IMR-90 (cell line): ENCODE results near the gene DIP2B. TPM values are rescaled to one million over a fixed set of nuclear protein-coding genes. Genes with fewer than 3 reads are reported as not detected.

ENCODE experiments used
- ATAC-seq: fragments of 200-7000 bp; cut with Tn5 transposase; 2 replicates; pipeline ENCODE4 v1.9.1; 2020; ENCODE audit warnings: low read depth, mild to moderate bottlenecking, moderate library complexity
- BruUV-seq: library from RNA; stranded (reverse); fragments of 400-500 nt; replicated peaks from 2 replicates; lab custom pipeline; 2021; lab: Mats Ljungman, UMichigan
- CTCF ChIA-PET: fragments of 300-600 bp; formaldehyde crosslinking; extraction: SDS; loops from one replicate; lab custom pipeline; 2021; ENCODE audit warnings: antibody characterized with exemption; lab: Yijun Ruan, JAX
- POLR2A ChIA-PET: fragments of 300-600 bp; sonication (Branson Sonifier 250); formaldehyde crosslinking; loops from one replicate; lab custom pipeline; 2022; ENCODE audit warnings: antibody characterized with exemption; ENCODE audit not compliant: unreplicated experiment; lab: Charles Lee
- DNase-seq: peaks from one replicate; pipeline ENCODE4 v3.0.0; 2013
- H2AFZ ChIP-seq: replicated peaks from 2 replicates; pipeline ENCODE3; 2013; ENCODE audit warnings: low read length, mild to moderate bottlenecking; ENCODE audit not compliant: poor library complexity
- H2AK5ac ChIP-seq: 2 replicates; pipeline ENCODE4 v1.6.1; 2013; ENCODE audit warnings: low read depth, low read length, inconsistent platforms
- H2AK9ac ChIP-seq: replicated peaks from 2 replicates; pipeline ENCODE3; 2013; ENCODE audit warnings: mild to moderate bottlenecking, low read depth, low read length, moderate library complexity; ENCODE audit not compliant: poor library complexity
- H2BK120ac ChIP-seq: 2 replicates; pipeline ENCODE4 v1.6.1; 2013; ENCODE audit warnings: low read depth, low read length, inconsistent platforms
- H2BK15ac ChIP-seq: 3 replicates; pipeline ENCODE4 v1.6.1; 2013; ENCODE audit warnings: low read depth, low read length, inconsistent platforms
- H2BK20ac ChIP-seq: 2 replicates; pipeline ENCODE4 v1.6.1; 2013; ENCODE audit warnings: low read depth, mild to moderate bottlenecking, inconsistent platforms, low read length, moderate library complexity
- H2BK5ac ChIP-seq: 2 replicates; pipeline ENCODE4 v1.6.1; 2013; ENCODE audit warnings: mild to moderate bottlenecking, low read depth, low read length, inconsistent platforms; ENCODE audit not compliant: poor library complexity, severe bottlenecking
- H3K14ac ChIP-seq: replicated peaks from 2 replicates; pipeline ENCODE4 v1.6.1; 2013; ENCODE audit warnings: low read depth, low read length, inconsistent platforms
- H3K18ac ChIP-seq: 2 replicates; pipeline ENCODE4 v1.6.1; 2013; ENCODE audit warnings: low read depth, low read length, control low read depth
- H3K23ac ChIP-seq: 2 replicates; pipeline ENCODE4 v1.6.1; 2013; ENCODE audit warnings: low read depth, low read length, inconsistent platforms
- H3K27ac ChIP-seq: 2 replicates; pipeline ENCODE4 v1.5.1; 2013; ENCODE audit warnings: mild to moderate bottlenecking, control low read depth, low read length; ENCODE audit not compliant: insufficient read depth
- H3K27me3 ChIP-seq: 2 replicates; pipeline ENCODE4 v1.6.1; 2013; ENCODE audit warnings: low read length; ENCODE audit not compliant: control insufficient read depth, insufficient read depth
- H3K36me3 ChIP-seq: 2 replicates; pipeline ENCODE4 v1.6.1; 2013; ENCODE audit warnings: low read length, mixed read lengths; ENCODE audit not compliant: control insufficient read depth, insufficient read depth
- H3K4ac ChIP-seq: 2 replicates; pipeline ENCODE4 v1.6.1; 2013; ENCODE audit warnings: low read depth, low read length, inconsistent platforms
- H3K4me1 ChIP-seq: 2 replicates; pipeline ENCODE4 v1.6.1; 2013; ENCODE audit warnings: low read length, mixed read lengths; ENCODE audit not compliant: control insufficient read depth, insufficient read depth
- H3K4me2 ChIP-seq: 2 replicates; pipeline ENCODE4 v1.6.1; 2013; ENCODE audit warnings: low read depth, mild to moderate bottlenecking, control low read depth, low read length, moderate library complexity
- H3K4me3 ChIP-seq: 2 replicates; pipeline ENCODE4 v1.5.1; 2013; ENCODE audit warnings: low read depth, mild to moderate bottlenecking, control low read depth, low read length, moderate library complexity; ENCODE audit not compliant: insufficient read depth
- H3K56ac ChIP-seq: 2 replicates; pipeline ENCODE4 v1.6.1; 2013; ENCODE audit warnings: low read length, inconsistent platforms; ENCODE audit not compliant: insufficient read depth; ENCODE audit errors: extremely low read depth
- H3K79me1 ChIP-seq, 2 experiments: 2 replicates each; pipeline ENCODE4 v1.6.1; 2013; ENCODE audit warnings: low read length in 2 of 2, inconsistent platforms in 1 of 2, low read depth in 1 of 2
- H3K9ac ChIP-seq: 2 replicates; pipeline ENCODE4 v1.6.1; 2013; ENCODE audit warnings: low read depth, low read length, control low read depth
- H3K9me1 ChIP-seq: 2 replicates; pipeline ENCODE4 v1.6.1; 2013; ENCODE audit warnings: low read length, inconsistent platforms; ENCODE audit not compliant: insufficient read depth
- H3K9me3 ChIP-seq: 2 replicates; pipeline ENCODE4 v1.6.1; 2013; ENCODE audit warnings: low read length; ENCODE audit not compliant: control insufficient read depth, insufficient read depth
- H4K20me1 ChIP-seq: 2 replicates; pipeline ENCODE4 v1.6.1; 2013; ENCODE audit warnings: low read length, inconsistent platforms; ENCODE audit not compliant: insufficient read depth
- H4K5ac ChIP-seq: 2 replicates; pipeline ENCODE4 v1.6.1; 2013; ENCODE audit warnings: mild to moderate bottlenecking, low read depth, low read length, control low read depth
- H4K8ac ChIP-seq, 2 experiments: 2 replicates each; pipeline ENCODE4 v1.6.1; 2013; ENCODE audit warnings: low read depth in 2 of 2, low read length in 2 of 2, control low read depth in 1 of 2, inconsistent platforms in 1 of 2
- H4K91ac ChIP-seq: 2 replicates; pipeline ENCODE4 v1.6.1; 2013; ENCODE audit warnings: low read depth, low read length, inconsistent platforms; ENCODE audit not compliant: insufficient read depth
- FOS ChIP-seq: fragments of 150-350 bp; IDR thresholded peaks from 2 replicates; pipeline ENCODE4 v1.6.1; 2016; ENCODE audit warnings: low read depth, low read length
- NFE2L2 ChIP-seq: fragments of 150-350 bp; IDR thresholded peaks from 2 replicates; pipeline ENCODE4 v1.6.1; 2016; ENCODE audit warnings: low read depth, mild to moderate bottlenecking, low read length
- RCOR1 ChIP-seq: IDR thresholded peaks from 2 replicates; pipeline ENCODE4 v1.6.1; 2012; ENCODE audit warnings: mild to moderate bottlenecking, low read length, improper control_type of control experiment; ENCODE audit not compliant: insufficient replicate concordance
- WGBS, 2 experiments: methylation state at CpG; one replicate each; pipeline versions ENCODE4 v1.1.5 to v1.1.7; 2013; ENCODE audit warnings: missing lambda C conversion rate in 2 of 2; ENCODE audit not compliant: insufficient read length in 1 of 2; ENCODE audit errors: extremely low coverage in 2 of 2; 5-methylcytosine and 5-hydroxymethylcytosine counted together
- dilution Hi-C: fragments of 300-500 bp; cut with HindIII; formaldehyde crosslinking; loops from one replicate; pipeline ENCODE4 v1.14.3; 2018; ENCODE audit warnings: low sequenced_read_pairs; ENCODE audit not compliant: unreplicated experiment
- in situ Hi-C: fragments of 300-500 bp; cut with MboI; formaldehyde crosslinking; loops from 3 replicates; pipeline ENCODE4 v1.14.3; 2019; ENCODE audit warnings: low sequenced_read_pairs, inconsistent platforms, mixed read lengths
- intact Hi-C: fragments of 100-400 bp; cut with micrococcal nuclease; formaldehyde crosslinking; loops from 2 replicates; pipeline ENCODE4 v1.10.0; 2022
- polyA plus RNA-seq, 3 experiments: library from polyadenylated mRNA; depleted of rRNA; stranded (reverse); fragments of >200 nt; gene quantifications; 2 replicates each; pipeline ENCODE4 v1.2.3, GENCODE V29; 2012; ENCODE audit warnings: low replicate concordance in 1 of 3
- total RNA-seq: library from RNA; depleted of rRNA; stranded (reverse); fragments of >200 nt; gene quantifications from 2 replicates; pipeline ENCODE4 v1.2.3, GENCODE V29; 2012
- TF ChIP-seq, protein P1 (sequence below): fragments of 150-350 bp; IDR thresholded peaks from 2 replicates; pipeline ENCODE4 v1.6.1; 2016; ENCODE audit warnings: low read depth, mild to moderate bottlenecking, low read length, moderate library complexity, borderline replicate concordance

DIP2B gene
- total and polyA plus RNA-seq, 2 of the 4 experiments (the other 2 are of a cell fraction) = 7.7 to 12.9 TPM

DNA sequence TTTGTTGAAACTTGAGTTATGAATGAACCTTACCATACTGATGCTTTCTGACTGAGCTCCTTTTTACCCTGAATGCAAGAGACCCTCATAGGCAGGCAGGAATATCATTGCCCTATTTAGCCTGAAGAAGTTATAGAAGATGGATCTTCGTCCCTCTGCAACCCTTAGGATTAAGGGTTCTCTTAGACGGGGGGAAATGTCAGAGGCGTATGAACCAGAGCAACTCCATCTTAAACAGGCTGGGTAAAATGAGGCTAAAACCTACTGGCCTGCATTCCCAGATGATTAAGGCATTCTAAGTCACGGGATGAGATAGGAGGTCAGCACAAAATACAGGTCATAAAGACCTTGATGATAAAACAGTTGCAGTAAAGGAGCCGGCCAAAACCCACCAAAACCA, 266.6 kb downstream of the DIP2B start:
- H3K9me3 ChIP-seq = no peaks in the 10 kb centered on the region; the same call in 1 of the 2 replicates
- POLR2A ChIA-PET = no interaction called here
- peaks cover 13% of the 10 kb centered on the region for H4K20me1 ChIP-seq
- no peak overlapping the region for H3K14ac ChIP-seq
- CTCF ChIA-PET = no interaction called here
- H3K4me1 ChIP-seq = no peaks in the 10 kb centered on the region
- H3K4me2 ChIP-seq = no peak overlapping the region
- dilution Hi-C loops = no loop called here
- ATAC-seq = no peak
- H2BK20ac ChIP-seq = no peak overlapping the region
- no peak overlapping the region for H3K9ac ChIP-seq
- H3K9me1 ChIP-seq = peaks cover 5% of the 10 kb centered on the region
- no peak for DNase-seq
- H3K56ac ChIP-seq = no peak overlapping the region
- H2AK9ac ChIP-seq = no peak overlapping the region
- H2BK5ac ChIP-seq = no peak overlapping the region
- intact Hi-C loops = no loop called here
- WGBS, 2 experiments = 100% methylated on average over 1 of the region's 5 CpGs; no CpG with 5 or more reads in 1 of the 2 experiments
- H3K4ac ChIP-seq = no peak overlapping the region
- H3K18ac ChIP-seq = no peak overlapping the region
- no peak overlapping the region for H4K8ac ChIP-seq
- H2AK5ac ChIP-seq = no peak overlapping the region
- H3K23ac ChIP-seq = no peak overlapping the region
- no peak overlapping the region for H2BK120ac ChIP-seq
- H4K5ac ChIP-seq = no peak overlapping the region
- no peak for TF ChIP-seq NFE2L2
- no peak for TF ChIP-seq FOS
- TF ChIP-seq, protein P1, sequence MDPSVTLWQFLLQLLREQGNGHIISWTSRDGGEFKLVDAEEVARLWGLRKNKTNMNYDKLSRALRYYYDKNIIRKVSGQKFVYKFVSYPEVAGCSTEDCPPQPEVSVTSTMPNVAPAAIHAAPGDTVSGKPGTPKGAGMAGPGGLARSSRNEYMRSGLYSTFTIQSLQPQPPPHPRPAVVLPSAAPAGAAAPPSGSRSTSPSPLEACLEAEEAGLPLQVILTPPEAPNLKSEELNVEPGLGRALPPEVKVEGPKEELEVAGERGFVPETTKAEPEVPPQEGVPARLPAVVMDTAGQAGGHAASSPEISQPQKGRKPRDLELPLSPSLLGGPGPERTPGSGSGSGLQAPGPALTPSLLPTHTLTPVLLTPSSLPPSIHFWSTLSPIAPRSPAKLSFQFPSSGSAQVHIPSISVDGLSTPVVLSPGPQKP = no peak
- TF ChIP-seq RCOR1 = no peak
- no peak overlapping the region for H2BK15ac ChIP-seq
- no peak overlapping the region for H3K4me3 ChIP-seq
- H3K79me1 ChIP-seq = peaks cover 35 to 73% of the 10 kb centered on the region in 2 experiments
- H3K27ac ChIP-seq = no peak overlapping the region
- BruUV-seq = no TSS peak
- H2AFZ ChIP-seq = no peak overlapping the region
- H4K91ac ChIP-seq = no peak overlapping the region
- in situ Hi-C loops = no loop called here
- H3K36me3 ChIP-seq = peaks cover 3% of the 10 kb centered on the region
- H3K27me3 ChIP-seq = no peaks in the 10 kb centered on the region
